HG02588 (cell line): ENCODE measurements around the gene SPRED1.
A peak's percentile ranks its signal among the peaks of the same experiment; 100 is the strongest.

ENCODE experiments used
- ATAC-seq: cut with Tn5 transposase; IDR thresholded peaks from one replicate; pipeline ENCODE4 v1.9.1; 2021; ENCODE audit warnings: mild to moderate bottlenecking, moderate library complexity; ENCODE audit not compliant: unreplicated experiment

SPRED1 gene

GRCh38 chr15:38252481-38253350 is at the start of gene SPRED1:
SPRED1 (plus strand) TSS chr15:38252836; CDS start chr15:38253186, 350 bp downstream.
- ATAC-seq = peak; percentile 18

- no peak for ATAC-seq
These were observed 46.9 kb upstream of the SPRED1 start for GRCh38 chr15:38205526-38206272.

- no peak for ATAC-seq
These were observed 45.0 kb upstream of the SPRED1 start for GRCh38 chr15:38207621-38208020.

- no peak for ATAC-seq
These were observed 44.4 kb upstream of the SPRED1 start for GRCh38 chr15:38208206-38208605.

- no peak for ATAC-seq
These were observed 43.9 kb upstream of the SPRED1 start for GRCh38 chr15:38208779-38209178.

- no peak for ATAC-seq
These were observed 41.4 kb upstream of the SPRED1 start for GRCh38 chr15:38211249-38211648.

GRCh38 chr15:38211811-38212210 is 40.8 kb upstream of the SPRED1 start:
- ATAC-seq = no peak

GRCh38 chr15:38212729-38213351 is 39.8 kb upstream of the SPRED1 start:
- ATAC-seq = no peak

GRCh38 chr15:38213356-38213755 is 39.3 kb upstream of the SPRED1 start:
- ATAC-seq = no peak

GRCh38 chr15:38215707-38216106 is 36.9 kb upstream of the SPRED1 start:
- ATAC-seq = no peak

- ATAC-seq = no peak
These were observed 35.9 kb upstream of the SPRED1 start for GRCh38 chr15:38216763-38217162.

- no peak for ATAC-seq
These were observed 35.4 kb upstream of the SPRED1 start for GRCh38 chr15:38217191-38217595.

GRCh38 chr15:38217788-38218609 is 34.6 kb upstream of the SPRED1 start:
- ATAC-seq = no peak

- no peak for ATAC-seq
These were observed 31.9 kb upstream of the SPRED1 start for GRCh38 chr15:38220606-38221273.

GRCh38 chr15:38224486-38224885 is 28.1 kb upstream of the SPRED1 start:
- ATAC-seq = no peak

GRCh38 chr15:38225381-38225780 is 27.3 kb upstream of the SPRED1 start:
- ATAC-seq = no peak

- no peak for ATAC-seq
These were observed 25.9 kb upstream of the SPRED1 start for GRCh38 chr15:38226608-38227266.

- ATAC-seq = no peak
These were observed 24.7 kb upstream of the SPRED1 start for GRCh38 chr15:38227941-38228340.

GRCh38 chr15:38228618-38229017 is 24.0 kb upstream of the SPRED1 start:
- no peak for ATAC-seq
